Muscle of leg (tissue), 16 donors: Measurements from ENCODE around the gene MARCHF7. TPM values are rescaled to one million over a fixed set of nuclear protein-coding genes. Genes with fewer than 3 reads are reported as not detected.
A peak's percentile ranks its signal among the peaks of the same experiment; 100 is the strongest.
"Not testable (repeated sequence)": the region's sequence is repeated elsewhere in the genome, so short reads cannot be mapped to it uniquely, and the experiment has no call there.

Experiments
- DNase-seq: peaks from one replicate; pipeline ENCODE4 v3.0.0; 2013
- H3K27ac ChIP-seq: one replicate; pipeline ENCODE4 v1.5.1; 2013; ENCODE audit warnings: mild to moderate bottlenecking, low read length, control low read depth
- H3K27me3 ChIP-seq: one replicate; pipeline ENCODE4 v1.6.1; 2013; ENCODE audit warnings: low read length; ENCODE audit not compliant: control insufficient read depth, insufficient read depth
- H3K36me3 ChIP-seq: one replicate; pipeline ENCODE4 v1.6.1; 2013; ENCODE audit warnings: low read length; ENCODE audit not compliant: control insufficient read depth, insufficient read depth
- H3K4me1 ChIP-seq: one replicate; pipeline ENCODE4 v1.6.1; 2013; ENCODE audit warnings: low read length; ENCODE audit not compliant: control insufficient read depth, insufficient read depth
- H3K4me3 ChIP-seq: one replicate; pipeline ENCODE4 v1.5.1; 2013; ENCODE audit warnings: low read length, control low read depth
- H3K9me3 ChIP-seq: replicated peaks from 2 replicates; pipeline ENCODE4 v1.6.1; 2013; ENCODE audit warnings: low read depth, low read length; ENCODE audit not compliant: control insufficient read depth
- WGBS: methylation state at CpG from one replicate; pipeline ENCODE4 v1.1.5; 2013; ENCODE audit warnings: missing lambda C conversion rate; ENCODE audit not compliant: insufficient coverage; 5-methylcytosine and 5-hydroxymethylcytosine counted together
- long read RNA-seq, 11 donors: transcript quantifications; one replicate each; lab custom pipeline, GENCODE V29; 2026
- polyA plus RNA-seq, 8 donors: library from polyadenylated mRNA; unstranded; fragments of 120-200 nt; gene quantifications; one replicate each; pipeline versions ENCODE4 v1.2.1 to v1.2.3, GENCODE V29; 2013; ENCODE audit warnings: inconsistent platforms in 1 of 8, low replicate concordance in 1 of 8; ENCODE audit not compliant: insufficient read length in 8 of 8, insufficient read depth in 1 of 8
- total RNA-seq: library from RNA; stranded (reverse); fragments of 120-200 nt; gene quantifications from one replicate; pipeline ENCODE4 v1.2.4, GENCODE V29; 2013

MARCHF7 gene, protein sequence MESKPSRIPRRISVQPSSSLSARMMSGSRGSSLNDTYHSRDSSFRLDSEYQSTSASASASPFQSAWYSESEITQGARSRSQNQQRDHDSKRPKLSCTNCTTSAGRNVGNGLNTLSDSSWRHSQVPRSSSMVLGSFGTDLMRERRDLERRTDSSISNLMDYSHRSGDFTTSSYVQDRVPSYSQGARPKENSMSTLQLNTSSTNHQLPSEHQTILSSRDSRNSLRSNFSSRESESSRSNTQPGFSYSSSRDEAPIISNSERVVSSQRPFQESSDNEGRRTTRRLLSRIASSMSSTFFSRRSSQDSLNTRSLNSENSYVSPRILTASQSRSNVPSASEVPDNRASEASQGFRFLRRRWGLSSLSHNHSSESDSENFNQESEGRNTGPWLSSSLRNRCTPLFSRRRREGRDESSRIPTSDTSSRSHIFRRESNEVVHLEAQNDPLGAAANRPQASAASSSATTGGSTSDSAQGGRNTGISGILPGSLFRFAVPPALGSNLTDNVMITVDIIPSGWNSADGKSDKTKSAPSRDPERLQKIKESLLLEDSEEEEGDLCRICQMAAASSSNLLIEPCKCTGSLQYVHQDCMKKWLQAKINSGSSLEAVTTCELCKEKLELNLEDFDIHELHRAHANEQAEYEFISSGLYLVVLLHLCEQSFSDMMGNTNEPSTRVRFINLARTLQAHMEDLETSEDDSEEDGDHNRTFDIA
- total RNA-seq, result 92.0 TPM
- 100 to 1,000 TPM in 3 of 8 donors, 10 to 100 TPM in 5; 73.2 to 108 (median 97.9) TPM for polyA plus RNA-seq
- long read RNA-seq, donor 1, full-length matches to known transcripts, result 1 of 14 reads
- long read RNA-seq, donor 1, partial matches to known transcripts, result 13 of 14 reads
- long read RNA-seq, donor 1, other reads (novel, unspliced or antisense), result 0 of 14 reads
- long read RNA-seq, donor 2, full-length matches to known transcripts, result 1 of 1 reads
- long read RNA-seq, donor 2, partial matches to known transcripts, result 0 of 1 reads
- long read RNA-seq, donor 2, other reads (novel, unspliced or antisense), result 0 of 1 reads
- long read RNA-seq, donor 3, full-length matches to known transcripts, result 5 of 37 reads
- long read RNA-seq, donor 3, partial matches to known transcripts, result 26 of 37 reads
- long read RNA-seq, donor 3, other reads (novel, unspliced or antisense), result 6 of 37 reads
- long read RNA-seq, donor 4, partial matches to known transcripts, result 11 of 26 reads
- long read RNA-seq, donor 4, other reads (novel, unspliced or antisense), result 15 of 26 reads
- long read RNA-seq, donor 5, full-length matches to known transcripts, result 3 of 167 reads
- long read RNA-seq, donor 5, partial matches to known transcripts, result 106 of 167 reads
- long read RNA-seq, donor 5, other reads (novel, unspliced or antisense), result 58 of 167 reads
- long read RNA-seq, donor 6, full-length matches to known transcripts, result 6 of 63 reads
- long read RNA-seq, donor 6, partial matches to known transcripts, result 35 of 63 reads
- long read RNA-seq, donor 6, other reads (novel, unspliced or antisense), result 22 of 63 reads
- long read RNA-seq, donor 7, full-length matches to known transcripts, result 2 of 65 reads
- long read RNA-seq, donor 7, partial matches to known transcripts, result 56 of 65 reads
- long read RNA-seq, donor 7, other reads (novel, unspliced or antisense), result 7 of 65 reads
- long read RNA-seq, donor 8, full-length matches to known transcripts, result 3 of 49 reads
- long read RNA-seq, donor 8, partial matches to known transcripts, result 17 of 49 reads
- long read RNA-seq, donor 8, other reads (novel, unspliced or antisense), result 29 of 49 reads
- long read RNA-seq, donor 9, partial matches to known transcripts, result 42 of 56 reads
- long read RNA-seq, donor 9, other reads (novel, unspliced or antisense), result 12 of 56 reads
- long read RNA-seq, donor 10, full-length matches to known transcripts, result 1 of 78 reads
- long read RNA-seq, donor 10, partial matches to known transcripts, result 77 of 78 reads
- long read RNA-seq, donor 10, other reads (novel, unspliced or antisense), result 0 of 78 reads
- long read RNA-seq, donor 11, full-length matches to known transcripts, result 4 of 30 reads
- long read RNA-seq, donor 11, partial matches to known transcripts, result 21 of 30 reads
- long read RNA-seq, donor 11, other reads (novel, unspliced or antisense), result 5 of 30 reads

DNA sequence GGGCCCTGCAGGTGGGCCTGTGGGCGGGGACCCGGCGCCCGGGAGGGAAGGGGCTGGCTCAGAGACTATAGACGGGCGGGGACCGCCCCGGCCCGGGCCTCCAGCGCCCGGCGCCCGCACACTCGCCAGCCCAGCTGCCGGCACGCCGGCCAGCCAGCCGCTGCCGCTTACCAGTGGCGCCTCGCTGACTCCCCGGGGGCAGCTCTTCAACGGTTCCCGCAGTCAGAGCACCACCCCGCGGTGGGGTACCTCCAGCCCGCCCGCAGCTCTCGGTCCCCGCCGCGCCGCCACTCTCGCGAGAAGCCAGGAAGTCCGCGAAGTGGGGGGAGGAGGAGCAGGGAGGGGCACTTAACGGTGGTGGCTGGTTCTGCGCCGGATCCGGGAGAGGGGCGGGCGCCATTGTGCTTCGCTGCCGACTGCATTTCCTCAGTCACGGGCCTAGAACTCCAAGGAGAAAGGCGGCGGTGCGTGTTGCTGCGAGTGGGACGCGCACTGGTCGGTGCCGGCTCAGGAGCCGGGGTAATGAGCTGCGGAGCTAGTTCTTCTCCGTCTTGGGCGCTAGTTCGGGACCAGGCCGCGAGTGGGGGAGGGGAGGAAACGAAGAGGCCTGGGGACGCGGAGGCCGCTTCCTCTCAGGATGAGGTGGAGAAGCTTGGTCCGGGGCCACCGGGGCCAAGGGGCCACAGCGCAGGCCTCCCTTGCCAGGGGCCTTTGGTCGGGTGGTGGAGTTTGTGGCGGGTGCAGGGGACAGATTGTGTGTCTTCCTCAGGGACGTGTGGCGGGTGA is at the start of gene MARCHF7:
Gene MARCHF7, plus strand, starts transcription at position 364 of the 786 bp plus-strand sequence. CDS start 16,517 bp downstream, outside the sequence.
- Histone ChIP-seq H3K36me3 (peaks cover 18% of the 10 kb centered on the region), H3K9me3 (no peaks in the 10 kb centered on the region), H3K27me3 (no peaks in the 10 kb centered on the region), H3K4me3 (peak within 1 kb of the TSS; percentile 100), H3K27ac (peak within 1 kb of the TSS; percentile 100), H3K4me1 (peaks cover 10% of the 10 kb centered on the region)
- DNase-seq, result peak; percentile 97
- under 1% methylated on average over 65 of the region's 72 CpGs for WGBS

- not testable (repeated sequence) for H3K4me1 ChIP-seq, H3K27ac ChIP-seq, H3K9me3 ChIP-seq, DNase-seq, H3K27me3 ChIP-seq, H3K4me3 ChIP-seq, H3K36me3 ChIP-seq
- WGBS, result no CpG with 5 or more reads among the region's 3 CpGs
Measured at GRCh38 chr2:159667423-159667822, 44.9 kb upstream of the MARCHF7 start.

DNA sequence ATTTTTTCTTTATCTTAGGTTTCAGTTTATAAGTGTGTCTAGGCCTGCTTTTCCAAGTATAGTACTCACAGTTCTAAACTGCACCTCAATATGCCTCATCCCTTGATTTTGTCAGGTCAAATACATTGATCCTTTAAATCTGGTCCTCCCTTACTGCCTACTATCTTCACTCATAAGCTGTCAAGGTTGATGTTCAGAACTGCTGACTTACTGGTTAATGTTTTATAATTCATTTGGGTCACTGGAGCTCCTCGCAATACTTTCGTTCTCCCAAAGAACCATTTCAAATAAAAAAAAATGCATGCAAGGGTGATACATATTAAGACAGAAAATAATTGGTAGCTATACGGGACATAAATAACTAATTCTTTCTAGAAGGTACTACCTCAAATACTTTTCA is 41.3 kb upstream of the MARCHF7 start:
- Histone ChIP-seq H3K27ac (no peak overlapping the region), H3K36me3 (no peaks in the 10 kb centered on the region), H3K9me3 (no peaks in the 10 kb centered on the region), H3K27me3 (no peaks in the 10 kb centered on the region), H3K4me1 (no peaks in the 10 kb centered on the region), H3K4me3 (no peak overlapping the region)
- no CpG with 5 or more reads among the region's 3 CpGs for WGBS
- DNase-seq, result no peak

DNA sequence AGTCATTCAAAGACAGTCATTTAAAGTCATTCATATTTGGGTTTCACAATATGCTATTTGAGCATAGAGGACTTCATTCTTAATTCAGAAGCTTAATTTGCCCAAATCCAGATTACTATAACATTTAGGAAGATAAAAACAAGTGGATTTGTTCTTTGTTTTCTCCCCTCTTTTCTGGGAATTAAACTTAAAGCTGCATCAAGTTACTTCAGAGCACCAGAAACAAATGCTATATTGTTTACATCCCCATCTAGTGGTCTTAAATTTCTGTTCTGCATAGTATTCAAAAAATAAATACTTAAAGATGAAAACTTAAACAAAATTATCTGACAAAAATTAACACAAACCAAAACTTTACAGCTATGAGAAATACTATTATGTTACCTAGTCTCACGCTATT is 34.7 kb upstream of the MARCHF7 start:
- no peaks in the 10 kb centered on the region for H3K36me3 ChIP-seq
- no peak overlapping the region for H3K4me3 ChIP-seq
- no CpG with 5 or more reads among the region's 1 CpG for WGBS
- no peak overlapping the region for H3K27ac ChIP-seq
- no peaks in the 10 kb centered on the region for H3K9me3 ChIP-seq
- DNase-seq, result peak; percentile 51
- no peaks in the 10 kb centered on the region for H3K27me3 ChIP-seq
- H3K4me1 ChIP-seq, result no peaks in the 10 kb centered on the region

GRCh38 chr2:159680692-159681091 is 31.6 kb upstream of the MARCHF7 start:
- H3K4me3 ChIP-seq, result no peak overlapping the region
- no peak overlapping the region for H3K27ac ChIP-seq
- H3K36me3 ChIP-seq, result no peaks in the 10 kb centered on the region
- H3K4me1 ChIP-seq, result no peaks in the 10 kb centered on the region
- no peaks in the 10 kb centered on the region for H3K27me3 ChIP-seq
- no peaks in the 10 kb centered on the region for H3K9me3 ChIP-seq
- no peak for DNase-seq
- WGBS, result no CpG with 5 or more reads among the region's 2 CpGs

DNA sequence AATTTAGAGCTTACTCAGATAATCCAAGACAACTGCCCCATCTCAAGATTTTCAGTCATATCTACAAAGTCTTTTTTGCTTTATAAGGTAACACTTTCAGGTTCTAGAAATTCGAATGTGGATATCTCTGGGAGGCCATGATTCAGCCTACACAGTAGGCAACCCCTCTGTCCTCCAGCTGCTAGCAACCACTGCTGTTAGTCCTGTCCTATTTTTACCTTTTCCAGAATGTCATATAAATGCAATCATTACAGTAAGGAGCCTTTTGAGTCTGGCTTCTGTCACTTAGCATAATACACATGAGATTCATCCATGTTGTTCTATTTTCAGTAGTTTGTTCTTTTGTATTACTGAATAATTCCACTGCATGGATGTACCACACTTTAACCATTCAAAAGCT is 28.5 kb upstream of the MARCHF7 start:
- H3K36me3 ChIP-seq, result no peaks in the 10 kb centered on the region
- H3K4me3 ChIP-seq, result no peak overlapping the region
- WGBS, result 100% methylated on average over 1 of the region's 1 CpG
- no peaks in the 10 kb centered on the region for H3K4me1 ChIP-seq
- H3K9me3 ChIP-seq, result no peaks in the 10 kb centered on the region
- DNase-seq, result no peak
- H3K27me3 ChIP-seq, result no peaks in the 10 kb centered on the region
- H3K27ac ChIP-seq, result no peak overlapping the region

- Histone ChIP-seq H3K27me3 (no peaks in the 10 kb centered on the region), H3K9me3 (no peaks in the 10 kb centered on the region), H3K27ac (no peak overlapping the region), H3K4me3 (no peak overlapping the region), H3K4me1 (no peaks in the 10 kb centered on the region), H3K36me3 (no peaks in the 10 kb centered on the region)
- no peak for DNase-seq
Measured at GRCh38 chr2:159684796-159685195, 27.5 kb upstream of the MARCHF7 start.

GRCh38 chr2:159694500-159695040 is 17.7 kb upstream of the MARCHF7 start:
- no peak overlapping the region for H3K4me3 ChIP-seq
- no peak for DNase-seq
- no peaks in the 10 kb centered on the region for H3K4me1 ChIP-seq
- H3K9me3 ChIP-seq, result peaks cover 5% of the 10 kb centered on the region
- H3K27ac ChIP-seq, result no peak overlapping the region
- H3K27me3 ChIP-seq, result no peaks in the 10 kb centered on the region
- H3K36me3 ChIP-seq, result peaks cover 4% of the 10 kb centered on the region
- WGBS, result no CpG with 5 or more reads among the region's 1 CpG
